Adrenal gland (tissue), 5 donors: ENCODE measurements around the gene PMIS2.

ENCODE experiments used
- POLR2A ChIP-seq, 2 donors: fragments of 450-650 bp; IDR thresholded peaks; one replicate each; pipeline ENCODE4 v1.6.1; 2017; ENCODE audit warnings: antibody characterized with exemption in 2 of 2, mild to moderate bottlenecking in 2 of 2, moderate library complexity in 1 of 2
- TF ChIP-seq, protein P1 (sequence below), 6 experiments: fragments of 450-650 bp in 4 of 6; fragments of 200-600 bp in 2 of 6; sonication (generic) in 1 of 6; IDR thresholded peaks; 1 replicate in 5 of 6; 2 replicates in 1 of 6; pipeline versions ENCODE4 v1.5.1 to v1.8.0; 2016 to 2021; ENCODE audit warnings: antibody characterized with exemption in 6 of 6, mild to moderate bottlenecking in 2 of 6, moderate library complexity in 1 of 6
- donor health status: DM: no; HTN: no; CAD: no.

DNA sequence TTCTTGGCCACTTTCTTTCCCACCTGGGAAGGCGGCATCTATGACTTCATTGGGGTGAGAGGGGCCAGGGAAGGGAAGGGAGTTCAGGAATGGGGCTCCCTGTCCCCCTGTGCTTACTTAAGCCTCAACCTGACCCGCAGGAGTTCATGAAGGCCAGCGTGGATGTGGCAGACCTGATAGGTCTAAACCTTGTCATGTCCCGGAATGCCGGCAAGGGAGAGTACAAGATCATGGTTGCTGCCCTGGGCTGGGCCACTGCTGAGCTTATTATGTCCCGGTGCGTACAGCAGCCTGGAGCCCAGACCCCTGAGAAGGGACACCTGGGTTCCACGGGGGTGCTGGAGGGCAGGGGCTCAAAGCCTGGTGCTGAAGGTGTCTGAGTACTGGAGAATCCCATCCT is 39.4 kb upstream of the PMIS2 start:
- TF ChIP-seq POLR2A (IDR thresholded peaks at IDR 0.05) = no peak
- TF ChIP-seq, protein P1, sequence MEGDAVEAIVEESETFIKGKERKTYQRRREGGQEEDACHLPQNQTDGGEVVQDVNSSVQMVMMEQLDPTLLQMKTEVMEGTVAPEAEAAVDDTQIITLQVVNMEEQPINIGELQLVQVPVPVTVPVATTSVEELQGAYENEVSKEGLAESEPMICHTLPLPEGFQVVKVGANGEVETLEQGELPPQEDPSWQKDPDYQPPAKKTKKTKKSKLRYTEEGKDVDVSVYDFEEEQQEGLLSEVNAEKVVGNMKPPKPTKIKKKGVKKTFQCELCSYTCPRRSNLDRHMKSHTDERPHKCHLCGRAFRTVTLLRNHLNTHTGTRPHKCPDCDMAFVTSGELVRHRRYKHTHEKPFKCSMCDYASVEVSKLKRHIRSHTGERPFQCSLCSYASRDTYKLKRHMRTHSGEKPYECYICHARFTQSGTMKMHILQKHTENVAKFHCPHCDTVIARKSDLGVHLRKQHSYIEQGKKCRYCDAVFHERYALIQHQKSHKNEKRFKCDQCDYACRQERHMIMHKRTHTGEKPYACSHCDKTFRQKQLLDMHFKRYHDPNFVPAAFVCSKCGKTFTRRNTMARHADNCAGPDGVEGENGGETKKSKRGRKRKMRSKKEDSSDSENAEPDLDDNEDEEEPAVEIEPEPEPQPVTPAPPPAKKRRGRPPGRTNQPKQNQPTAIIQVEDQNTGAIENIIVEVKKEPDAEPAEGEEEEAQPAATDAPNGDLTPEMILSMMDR (IDR thresholded peaks at IDR 0.05) = no peak
